K562 (cell line): ENCODE results near the gene SNAP23. TPM values are rescaled to one million over a fixed set of nuclear protein-coding genes. Genes with fewer than 3 reads are reported as not detected.

Experiments
- ATAC-seq: fragments of 200-7000 bp; cut with Tn5 transposase; 3 replicates; pipeline ENCODE4 v1.9.1; 2020; ENCODE audit warnings: moderate library complexity
- BruUV-seq: library from RNA; stranded (reverse); fragments of 400-500 nt; replicated peaks from 2 replicates; lab custom pipeline; 2021; lab: Mats Ljungman, UMichigan
- CTCF ChIA-PET: fragments of 300-600 bp; formaldehyde crosslinking; extraction: SDS; loops from one replicate; lab custom pipeline; 2021; ENCODE audit warnings: low intra/inter-chr PET ratio; lab: Yijun Ruan, JAX
- POLR2A ChIA-PET: fragments of 300-600, 350-650 bp; sonication (Branson Sonifier 250); formaldehyde crosslinking; extraction: SDS; loops from one replicate; lab custom pipeline; 2021; ENCODE audit warnings: antibody characterized with exemption, inconsistent platforms; lab: Yijun Ruan, JAX
- DNase-seq, 4 experiments: peaks; one replicate each; pipeline versions ENCODE4 v3.0.0 to v3.0.0-alpha.2; 2011 to 2018; ENCODE audit warnings: low spot score in 3 of 4, mixed read lengths in 3 of 4; ENCODE audit errors: extremely low read depth in 1 of 4
- FAIRE-seq: peaks from 2 replicates; lab custom pipeline; 2011; peaks lifted over from hg19 to GRCh38; lab: Jason Lieb, UNC
- H2AFZ ChIP-seq: 2 replicates; pipeline ENCODE4 v1.6.0; 2011; ENCODE audit warnings: low read depth, low read length, control low read depth, inconsistent platforms
- H3K27ac ChIP-seq: fragments of 200-600 bp; 3 replicates; pipeline ENCODE4 v1.8.0; 2011; ENCODE audit warnings: low read depth, mild to moderate bottlenecking, control low read depth, inconsistent platforms, low read length, moderate library complexity, mixed read lengths; ENCODE audit errors: extremely low read depth
- H3K27me3 ChIP-seq, 2 experiments: fragments of 300-600 bp in 1 of 2; 2 replicates in 1 of 2; 3 replicates in 1 of 2; pipeline versions ENCODE4 v1.6.0 to v1.8.0; 2011; ENCODE audit warnings: inconsistent platforms in 2 of 2, low read length in 2 of 2, mild to moderate bottlenecking in 1 of 2, mixed read lengths in 1 of 2, moderate library complexity in 1 of 2; ENCODE audit not compliant: control insufficient read depth in 2 of 2, insufficient read depth in 2 of 2
- H3K36me3 ChIP-seq: fragments of 300-600 bp; 3 replicates; pipeline ENCODE4 v1.8.0; 2011; ENCODE audit warnings: mild to moderate bottlenecking, low read length, inconsistent platforms; ENCODE audit not compliant: control insufficient read depth, insufficient read depth
- H3K4me1 ChIP-seq, 2 experiments: fragments of 200-600 bp in 1 of 2; replicated peaks in 1 of 2; 2 replicates in 1 of 2; 3 replicates in 1 of 2; pipeline versions ENCODE4 v1.5.1 to v1.8.0; 2011; ENCODE audit warnings: inconsistent platforms in 2 of 2, low read length in 2 of 2, mild to moderate bottlenecking in 1 of 2, mixed read lengths in 1 of 2, moderate library complexity in 1 of 2; ENCODE audit not compliant: control insufficient read depth in 2 of 2, insufficient read depth in 2 of 2
- H3K4me2 ChIP-seq: 2 replicates; pipeline ENCODE4 v1.6.1; 2011; ENCODE audit warnings: low read length, control low read depth, inconsistent platforms, mixed read lengths; ENCODE audit not compliant: insufficient read depth
- H3K4me3 ChIP-seq: fragments of 200-600 bp; sonication (generic), shearing (Covaris generic); 2 replicates; pipeline ENCODE4 v1.5.1; 2016; ENCODE audit warnings: control low read depth, inconsistent platforms
- H3K79me2 ChIP-seq: fragments of 200-600 bp; 3 replicates; pipeline ENCODE4 v1.8.0; 2011; ENCODE audit warnings: low read length, inconsistent platforms; ENCODE audit not compliant: control insufficient read depth, insufficient read depth
- H3K9ac ChIP-seq, 2 experiments: 2 replicates each; pipeline versions ENCODE4 v1.6.0 to v1.6.1; 2011; ENCODE audit warnings: low read depth in 2 of 2, low read length in 2 of 2, control low read depth in 1 of 2, inconsistent platforms in 1 of 2, mild to moderate bottlenecking in 1 of 2, mixed read lengths in 1 of 2; ENCODE audit not compliant: insufficient read depth in 1 of 2
- H3K9me1 ChIP-seq: one replicate; pipeline ENCODE4 v1.6.0; 2011; ENCODE audit warnings: inconsistent platforms, mild to moderate bottlenecking, low read length, moderate library complexity; ENCODE audit not compliant: control insufficient read depth, insufficient read depth
- H3K9me3 ChIP-seq: replicated peaks from 2 replicates; pipeline ENCODE4 v1.5.1; 2011; ENCODE audit warnings: low read depth, low read length, inconsistent platforms; ENCODE audit not compliant: control insufficient read depth, insufficient read depth
- H4K20me1 ChIP-seq: replicated peaks from 2 replicates; pipeline ENCODE4 v1.6.1; 2011; ENCODE audit warnings: low read length, inconsistent platforms, mixed read lengths; ENCODE audit not compliant: control insufficient read depth, insufficient read depth
- BRF1 ChIP-seq: IDR thresholded peaks from 3 replicates; pipeline ENCODE4 v1.6.1; 2011; ENCODE audit warnings: borderline replicate concordance, mild to moderate bottlenecking; ENCODE audit not compliant: insufficient read length; ENCODE audit errors: extremely low read depth
- CBX1 ChIP-seq: sonication (generic); IDR thresholded peaks from 2 replicates; pipeline ENCODE4 v1.6.1; 2016; ENCODE audit warnings: antibody characterized with exemption, low read depth, mild to moderate bottlenecking
- NCOA1 ChIP-seq: fragments of 450-650 bp; IDR thresholded peaks from 2 replicates; pipeline ENCODE4 v1.6.1; 2016; ENCODE audit warnings: low read depth
- WGBS: fragments of 100-300 bp; shearing (Covaris generic); methylation state at CpG from one replicate; pipeline ENCODE4 v1.1.6; 2016; ENCODE audit warnings: low coverage, mixed read lengths; ENCODE audit not compliant: insufficient coverage; ENCODE audit errors: missing lambda C conversion rate; 5-methylcytosine and 5-hydroxymethylcytosine counted together
- in situ Hi-C: fragments of 300-500 bp; cut with MboI; formaldehyde crosslinking; loops from 4 replicates; pipeline ENCODE4 v1.15.0; 2018; ENCODE audit warnings: inconsistent platforms, mixed read lengths
- intact Hi-C: fragments of 100-400 bp; cut with micrococcal nuclease; formaldehyde crosslinking; loops from 2 replicates; pipeline ENCODE4 v1.14.2; 2022
- polyA plus RNA-seq, 8 experiments: library from polyadenylated mRNA; depleted of rRNA in 4 of 8; stranded (reverse) in 5 of 8; unstranded in 3 of 8; fragments of >200 nt; fragmentation: Nextera tagmentation in 2 of 8; fragmentation: Illumina TruSeq in 1 of 8; extraction: Ambion mirVana in 2 of 8; extraction: Trizol in 1 of 8; gene quantifications; 2 replicates each; pipeline versions ENCODE4 v1.2.1 to v1.2.3, GENCODE V29; 2011 to 2014; ENCODE audit warnings: inconsistent platforms in 1 of 8, missing spikeins in 1 of 8
- total RNA-seq, 7 experiments: library from RNA; depleted of rRNA in 6 of 7; stranded (reverse); fragments of >200 nt in 6 of 7; fragmentation: Illumina TruSeq in 2 of 7; extraction: Trizol in 2 of 7; gene quantifications; 2 replicates each; pipeline versions ENCODE4 v1.2.1 to v1.2.3, GENCODE V29; 2011 to 2021; ENCODE audit warnings: low replicate concordance in 1 of 7
- TF ChIP-seq, protein P1 (sequence below): fragments of 250-450 bp; sonication (Bioruptor Pico); IDR thresholded peaks from 2 replicates; pipeline ENCODE4 v1.8.0; 2021; ENCODE audit warnings: mild to moderate bottlenecking, moderate library complexity

SNAP23 gene
- total and polyA plus RNA-seq, 9 of the 15 experiments (the other 6 are each of a cell fraction or from before 2014, with no cell fraction given): 78.9 to 168 (median 117) TPM

DNA sequence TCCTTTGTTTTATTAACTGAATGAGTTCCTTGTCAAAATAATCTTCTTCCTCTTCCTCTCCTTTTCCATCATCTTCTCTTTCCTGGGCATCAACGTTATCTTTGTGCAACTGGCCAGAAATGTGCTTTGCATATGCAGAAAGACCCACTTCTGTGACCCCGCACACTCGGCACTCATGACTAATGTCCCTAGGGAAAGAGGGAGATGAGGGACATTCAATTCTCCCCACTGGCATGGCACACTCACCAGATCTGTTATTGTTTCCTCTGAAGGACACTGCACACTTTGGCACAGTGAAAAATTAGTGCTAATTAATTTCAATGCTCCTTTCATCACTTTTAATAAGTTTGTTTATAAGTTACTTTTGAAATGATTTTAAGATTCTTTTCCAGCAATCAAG, 38.5 kb upstream of the SNAP23 start:
- FAIRE-seq (no peak), DNase-seq (no peak), ATAC-seq (no peak)
- Histone ChIP-seq H3K4me3 (no peak overlapping the region), H3K9me1 (no peaks in the 10 kb centered on the region), H3K36me3 (peaks cover 25% of the 10 kb centered on the region; the same call in 1 of the 3 replicates), H3K27me3 (no peaks in the 10 kb centered on the region), H4K20me1 (no peaks in the 10 kb centered on the region; the same call in 1 of the 2 replicates), H2AFZ (no peak overlapping the region), H3K9ac (no peak overlapping the region), H3K4me2 (no peak overlapping the region), H3K79me2 (no peaks in the 10 kb centered on the region; the same call in 2 of the 3 replicates), H3K27ac (no peak overlapping the region), H3K4me1 (no peaks in the 10 kb centered on the region), H3K9me3 (no peaks in the 10 kb centered on the region)
- TF ChIP-seq CBX1: no peak
- TF ChIP-seq BRF1: no peak
- TF ChIP-seq NCOA1: no peak
- TF ChIP-seq, protein P1, sequence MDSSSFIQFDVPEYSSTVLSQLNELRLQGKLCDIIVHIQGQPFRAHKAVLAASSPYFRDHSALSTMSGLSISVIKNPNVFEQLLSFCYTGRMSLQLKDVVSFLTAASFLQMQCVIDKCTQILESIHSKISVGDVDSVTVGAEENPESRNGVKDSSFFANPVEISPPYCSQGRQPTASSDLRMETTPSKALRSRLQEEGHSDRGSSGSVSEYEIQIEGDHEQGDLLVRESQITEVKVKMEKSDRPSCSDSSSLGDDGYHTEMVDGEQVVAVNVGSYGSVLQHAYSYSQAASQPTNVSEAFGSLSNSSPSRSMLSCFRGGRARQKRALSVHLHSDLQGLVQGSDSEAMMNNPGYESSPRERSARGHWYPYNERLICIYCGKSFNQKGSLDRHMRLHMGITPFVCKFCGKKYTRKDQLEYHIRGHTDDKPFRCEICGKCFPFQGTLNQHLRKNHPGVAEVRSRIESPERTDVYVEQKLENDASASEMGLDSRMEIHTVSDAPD (CRISPR knock-in tag): no peak
- intact Hi-C loops: no loop called here
- 70% methylated on average over 3 of the region's 3 CpGs for WGBS
- in situ Hi-C loops: no loop called here
- BruUV-seq: no TSS peak
- POLR2A ChIA-PET: interaction anchor here (0.6 kb wide), 1 partner anchor 14 kb away, joined by 3 read pairs; no protein-coding TSS in a partner anchor
- CTCF ChIA-PET: no interaction called here
